ENCODE data around the gene ODAD4.

- TF ChIP-seq OSR1 (CRISPR knock-in tag; IDR thresholded peaks at IDR 0.05) (no peak), TCF4 (CRISPR knock-in tag; IDR thresholded peaks at IDR 0.05; ENCODE audit: borderline replicate concordance) (no peak), POU6F1 (CRISPR knock-in tag; IDR thresholded peaks at IDR 0.05; ENCODE audit: borderline replicate concordance, low read depth) (no peak), BACH2 (CRISPR knock-in tag; IDR thresholded peaks at IDR 0.05; ENCODE audit: borderline replicate concordance) (no peak), RARB (CRISPR knock-in tag; IDR thresholded peaks at IDR 0.05) (no peak), ARNTL (CRISPR knock-in tag; IDR thresholded peaks at IDR 0.05; ENCODE audit: borderline replicate concordance, low read depth) (no peak), ZFP3 (CRISPR knock-in tag; IDR thresholded peaks at IDR 0.05) (no peak), CSDC2 (CRISPR knock-in tag; IDR thresholded peaks at IDR 0.05) (no peak)
- TF ChIP-seq, protein P1, sequence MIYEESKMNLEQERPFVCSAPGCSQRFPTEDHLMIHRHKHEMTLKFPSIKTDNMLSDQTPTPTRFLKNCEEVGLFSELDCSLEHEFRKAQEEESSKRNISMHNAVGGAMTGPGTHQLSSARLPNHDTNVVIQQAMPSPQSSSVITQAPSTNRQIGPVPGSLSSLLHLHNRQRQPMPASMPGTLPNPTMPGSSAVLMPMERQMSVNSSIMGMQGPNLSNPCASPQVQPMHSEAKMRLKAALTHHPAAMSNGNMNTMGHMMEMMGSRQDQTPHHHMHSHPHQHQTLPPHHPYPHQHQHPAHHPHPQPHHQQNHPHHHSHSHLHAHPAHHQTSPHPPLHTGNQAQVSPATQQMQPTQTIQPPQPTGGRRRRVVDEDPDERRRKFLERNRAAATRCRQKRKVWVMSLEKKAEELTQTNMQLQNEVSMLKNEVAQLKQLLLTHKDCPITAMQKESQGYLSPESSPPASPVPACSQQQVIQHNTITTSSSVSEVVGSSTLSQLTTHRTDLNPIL (CRISPR knock-in tag; IDR thresholded peaks at IDR 0.05; ENCODE audit: low read depth) = no peak
These were observed 26.1 kb upstream of the ODAD4 start for GRCh38 chr17:41904242-41904841.
